Neural crest cell (in vitro differentiated cells): ENCODE data around the gene TSPO. TPM values are rescaled to one million over a fixed set of nuclear protein-coding genes. Genes with fewer than 3 reads are reported as not detected.

ENCODE experiments used
- DNase-seq: peaks from one replicate; pipeline ENCODE4 v3.0.0; 2021; ENCODE audit warnings: low read depth, mixed read lengths, low spot score
- H3K27ac Mint-ChIP-seq: one replicate; pipeline ENCODE4 v1.8.0; 2021; ENCODE audit warnings: mild to moderate bottlenecking, mixed read lengths; ENCODE audit not compliant: unreplicated experiment
- H3K27me3 Mint-ChIP-seq: 2 replicates; pipeline ENCODE4 v1.8.0; 2021; ENCODE audit warnings: low read depth, mild to moderate bottlenecking, mixed read lengths
- H3K36me3 Mint-ChIP-seq: 2 replicates; pipeline ENCODE4 v1.8.0; 2021; ENCODE audit warnings: low read depth, mild to moderate bottlenecking, mixed read lengths
- H3K4me1 Mint-ChIP-seq: 2 replicates; pipeline ENCODE4 v1.8.0; 2021; ENCODE audit warnings: mixed read lengths
- H3K4me3 Mint-ChIP-seq: one replicate; pipeline ENCODE4 v1.8.0; 2021; ENCODE audit warnings: mild to moderate bottlenecking, mixed read lengths
- H3K9me3 Mint-ChIP-seq: 2 replicates; pipeline ENCODE4 v1.8.0; 2021; ENCODE audit warnings: mixed read lengths
- CTCF ChIP-seq: fragments of 200-600 bp; sonication (generic); conservative IDR thresholded peaks from 2 replicates; pipeline ENCODE4 v1.5.0; 2021; ENCODE audit warnings: antibody characterized with exemption, mild to moderate bottlenecking
- total RNA-seq: library from RNA; stranded (reverse); gene quantifications from 2 replicates; pipeline ENCODE4 v1.2.1, GENCODE V29; 2021

TSPO gene
- total RNA-seq, 1 donor from 2014 or later = 12.3 TPM

- Mint-ChIP-seq H3K36me3 (peaks cover 6% of the 10 kb centered on the region), H3K27me3 (no peaks in the 10 kb centered on the region), H3K4me1 (peaks cover 7% of the 10 kb centered on the region), H3K9me3 (no peaks in the 10 kb centered on the region), H3K27ac (no peak overlapping the region), H3K4me3 (peak overlapping the region; percentile 41)
- no peak for DNase-seq
- TF ChIP-seq CTCF = no peak
Measured at GRCh38 chr22:43179911-43180195, 28.5 kb downstream of the TSPO start.

GRCh38 chr22:43180670-43181069 lies 29.3 kb downstream of the TSPO start:
- H3K27me3 Mint-ChIP-seq = no peaks in the 10 kb centered on the region
- peaks cover 6% of the 10 kb centered on the region for H3K36me3 Mint-ChIP-seq
- H3K4me1 Mint-ChIP-seq = peaks cover 9% of the 10 kb centered on the region
- H3K27ac Mint-ChIP-seq = no peak overlapping the region
- no peak overlapping the region for H3K4me3 Mint-ChIP-seq
- no peak for TF ChIP-seq CTCF
- DNase-seq = no peak
- no peaks in the 10 kb centered on the region for H3K9me3 Mint-ChIP-seq

- Mint-ChIP-seq H3K27ac (peak overlapping the region; percentile 89), H3K4me1 (peaks cover 15% of the 10 kb centered on the region), H3K9me3 (no peaks in the 10 kb centered on the region), H3K36me3 (peaks cover 6% of the 10 kb centered on the region), H3K27me3 (no peaks in the 10 kb centered on the region), H3K4me3 (peak overlapping the region; percentile 56)
- TF ChIP-seq CTCF = no peak
- no peak for DNase-seq
Measured at GRCh38 chr22:43181321-43182076, 30.1 kb downstream of the TSPO start.

GRCh38 chr22:43182118-43182517 lies 30.8 kb downstream of the TSPO start:
- no peak for TF ChIP-seq CTCF
- peaks cover 6% of the 10 kb centered on the region for H3K36me3 Mint-ChIP-seq

GRCh38 chr22:43182726-43183125 lies 31.4 kb downstream of the TSPO start:
- Mint-ChIP-seq H3K27me3 (no peaks in the 10 kb centered on the region), H3K9me3 (no peaks in the 10 kb centered on the region), H3K27ac (no peak overlapping the region), H3K4me1 (peaks cover 17% of the 10 kb centered on the region), H3K36me3 (peaks cover 6% of the 10 kb centered on the region), H3K4me3 (no peak overlapping the region)
- no peak for TF ChIP-seq CTCF
- no peak for DNase-seq

More at GRCh38 chr22:43182118-43182517, 30.8 kb downstream of the TSPO start:
- no peak overlapping the region for H3K4me3 Mint-ChIP-seq
- H3K27ac Mint-ChIP-seq = no peak overlapping the region
- H3K9me3 Mint-ChIP-seq = no peaks in the 10 kb centered on the region
- peaks cover 15% of the 10 kb centered on the region for H3K4me1 Mint-ChIP-seq
- no peak for DNase-seq
- no peaks in the 10 kb centered on the region for H3K27me3 Mint-ChIP-seq
